DOHH2 (cell line): ENCODE results near the gene PDGFRA.

ENCODE experiments used
- EZH2phosphoT487 ChIP-seq: fragments of 200-600 bp; sonication (generic); IDR thresholded peaks from 2 replicates; pipeline ENCODE4 v1.6.1; 2017; ENCODE audit warnings: borderline replicate concordance, mild to moderate bottlenecking, antibody characterized with exemption, low read length, moderate library complexity, mixed read lengths
- TF ChIP-seq, protein P1 (sequence below): fragments of 200-600 bp; sonication (generic); IDR thresholded peaks from one replicate; pipeline ENCODE4 v1.5.1; 2014; ENCODE audit warnings: antibody characterized with exemption, mild to moderate bottlenecking, low read depth, low read length; ENCODE audit not compliant: poor library complexity, severe bottlenecking

DNA sequence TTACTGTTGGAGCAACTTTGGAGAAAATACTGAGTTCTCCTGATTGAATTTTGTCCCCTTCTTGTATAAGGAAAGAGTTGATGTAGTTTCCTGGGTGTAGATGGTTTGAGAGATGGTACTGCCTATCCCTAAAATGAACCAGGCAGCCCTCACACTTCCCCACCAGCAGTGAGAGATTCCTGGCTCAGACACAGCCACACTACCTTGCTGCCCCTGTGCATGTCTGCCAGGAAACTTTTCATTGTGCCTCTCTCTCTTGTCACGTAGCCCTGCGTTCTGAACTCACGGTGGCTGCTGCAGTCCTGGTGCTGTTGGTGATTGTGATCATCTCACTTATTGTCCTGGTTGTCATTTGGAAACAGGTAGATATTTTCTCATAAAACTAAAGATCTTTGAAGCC lies 45.2 kb downstream of the PDGFRA start:
- TF ChIP-seq, protein P1, sequence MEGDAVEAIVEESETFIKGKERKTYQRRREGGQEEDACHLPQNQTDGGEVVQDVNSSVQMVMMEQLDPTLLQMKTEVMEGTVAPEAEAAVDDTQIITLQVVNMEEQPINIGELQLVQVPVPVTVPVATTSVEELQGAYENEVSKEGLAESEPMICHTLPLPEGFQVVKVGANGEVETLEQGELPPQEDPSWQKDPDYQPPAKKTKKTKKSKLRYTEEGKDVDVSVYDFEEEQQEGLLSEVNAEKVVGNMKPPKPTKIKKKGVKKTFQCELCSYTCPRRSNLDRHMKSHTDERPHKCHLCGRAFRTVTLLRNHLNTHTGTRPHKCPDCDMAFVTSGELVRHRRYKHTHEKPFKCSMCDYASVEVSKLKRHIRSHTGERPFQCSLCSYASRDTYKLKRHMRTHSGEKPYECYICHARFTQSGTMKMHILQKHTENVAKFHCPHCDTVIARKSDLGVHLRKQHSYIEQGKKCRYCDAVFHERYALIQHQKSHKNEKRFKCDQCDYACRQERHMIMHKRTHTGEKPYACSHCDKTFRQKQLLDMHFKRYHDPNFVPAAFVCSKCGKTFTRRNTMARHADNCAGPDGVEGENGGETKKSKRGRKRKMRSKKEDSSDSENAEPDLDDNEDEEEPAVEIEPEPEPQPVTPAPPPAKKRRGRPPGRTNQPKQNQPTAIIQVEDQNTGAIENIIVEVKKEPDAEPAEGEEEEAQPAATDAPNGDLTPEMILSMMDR, result no peak
- TF ChIP-seq EZH2phosphoT487, result no peak
